ENCODE results near the gene COX19. TPM values are rescaled to one million over a fixed set of nuclear protein-coding genes. Genes with fewer than 3 reads are reported as not detected.

The COX19 gene
- polyA plus RNA-seq, 3 donors, result 7.4 to 15.0 (median 7.6) TPM

DNA sequence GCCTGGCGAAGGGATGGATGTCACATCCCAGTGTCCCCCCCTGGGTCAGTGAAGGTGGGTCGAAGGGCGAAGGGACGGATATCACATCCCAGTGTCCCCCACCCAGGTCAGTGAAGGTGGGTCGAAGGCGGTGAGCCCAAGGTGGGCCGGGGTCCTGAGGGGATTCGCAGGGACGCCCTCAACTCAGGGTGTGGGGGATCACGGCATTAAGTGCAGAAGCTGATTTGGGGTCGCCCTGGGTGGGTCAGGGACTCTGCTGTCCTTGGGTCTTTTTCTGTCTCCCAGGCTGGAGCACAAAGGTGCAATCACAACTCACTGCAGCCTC, 42.7 kb downstream of the COX19 start:
- H3K4me1 ChIP-seq (ENCODE audit: control insufficient read depth in 1 of 2, insufficient read depth in 2 of 2, low read length in 2 of 2), result peaks cover 54 to 57% of the 10 kb centered on the region in 2 donors
- no peaks in the 10 kb centered on the region for H3K9me3 ChIP-seq (replicated peaks in 1 of 2; ENCODE audit: control insufficient read depth in 1 of 2, insufficient read depth in 1 of 2, low read length in 2 of 2)
- peaks cover 60% of the 10 kb centered on the region for H3K79me2 ChIP-seq (ENCODE audit: insufficient read depth, low read length)
- H4K20me1 ChIP-seq (ENCODE audit: insufficient read depth, low read length), result peaks cover 42% of the 10 kb centered on the region
- H3K4me2 ChIP-seq (replicated peaks; ENCODE audit: extremely low read depth, low read length, poor library complexity, severe bottlenecking), result no peak overlapping the region
- H3K4me3 ChIP-seq (replicated peaks in 1 of 3; ENCODE audit: low read depth in 2 of 3, low read length in 3 of 3), result no peak overlapping the region
- intact Hi-C loops (cut with micrococcal nuclease), result no loop called here
- H3K36me3 ChIP-seq (replicated peaks in 1 of 2; ENCODE audit: control insufficient read depth in 1 of 2, insufficient read depth in 2 of 2, low read length in 2 of 2), result peaks cover 29 to 35% of the 10 kb centered on the region in 2 donors
- TF ChIP-seq, protein P1, sequence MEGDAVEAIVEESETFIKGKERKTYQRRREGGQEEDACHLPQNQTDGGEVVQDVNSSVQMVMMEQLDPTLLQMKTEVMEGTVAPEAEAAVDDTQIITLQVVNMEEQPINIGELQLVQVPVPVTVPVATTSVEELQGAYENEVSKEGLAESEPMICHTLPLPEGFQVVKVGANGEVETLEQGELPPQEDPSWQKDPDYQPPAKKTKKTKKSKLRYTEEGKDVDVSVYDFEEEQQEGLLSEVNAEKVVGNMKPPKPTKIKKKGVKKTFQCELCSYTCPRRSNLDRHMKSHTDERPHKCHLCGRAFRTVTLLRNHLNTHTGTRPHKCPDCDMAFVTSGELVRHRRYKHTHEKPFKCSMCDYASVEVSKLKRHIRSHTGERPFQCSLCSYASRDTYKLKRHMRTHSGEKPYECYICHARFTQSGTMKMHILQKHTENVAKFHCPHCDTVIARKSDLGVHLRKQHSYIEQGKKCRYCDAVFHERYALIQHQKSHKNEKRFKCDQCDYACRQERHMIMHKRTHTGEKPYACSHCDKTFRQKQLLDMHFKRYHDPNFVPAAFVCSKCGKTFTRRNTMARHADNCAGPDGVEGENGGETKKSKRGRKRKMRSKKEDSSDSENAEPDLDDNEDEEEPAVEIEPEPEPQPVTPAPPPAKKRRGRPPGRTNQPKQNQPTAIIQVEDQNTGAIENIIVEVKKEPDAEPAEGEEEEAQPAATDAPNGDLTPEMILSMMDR (IDR thresholded peaks at IDR 0.05), result no peak
- H3K27ac ChIP-seq (ENCODE audit: low read depth in 1 of 2, low read length in 2 of 2), result peak overlapping the region; percentile 96 to 98
- Mint-ChIP-seq H3K9me3 (peaks cover 0 to 2% (median 0%) of the 10 kb centered on the region in 7 donors), H3K36me3 (peaks cover 33 to 54% of the 10 kb centered on the region in 2 donors), H3K4me1 (peaks cover 56% of the 10 kb centered on the region), H3K27ac (peak overlapping the region; percentile 96 to 100 (median 99)), H3K4me3 (no peak overlapping the region), H3K27me3 (ENCODE audit: low read depth in 3 of 3) (peaks cover 0 to 6% (median 1%) of the 10 kb centered on the region in 3 donors)
- 88% methylated on average over 11 of the region's 11 CpGs for WGBS (ENCODE audit: insufficient coverage)
- DNase-seq, result no peak
- H2AFZ ChIP-seq (ENCODE audit: insufficient read depth, low read depth, low read length, poor library complexity, severe bottlenecking), result no peak overlapping the region
- peak overlapping the region; percentile 70 for H3K9ac ChIP-seq (ENCODE audit: insufficient read depth, low read length, poor library complexity, severe bottlenecking)
- no peaks in the 10 kb centered on the region for H3K27me3 ChIP-seq (ENCODE audit: control insufficient read depth in 2 of 2, insufficient read depth in 2 of 2, low read length in 2 of 2)

DNA sequence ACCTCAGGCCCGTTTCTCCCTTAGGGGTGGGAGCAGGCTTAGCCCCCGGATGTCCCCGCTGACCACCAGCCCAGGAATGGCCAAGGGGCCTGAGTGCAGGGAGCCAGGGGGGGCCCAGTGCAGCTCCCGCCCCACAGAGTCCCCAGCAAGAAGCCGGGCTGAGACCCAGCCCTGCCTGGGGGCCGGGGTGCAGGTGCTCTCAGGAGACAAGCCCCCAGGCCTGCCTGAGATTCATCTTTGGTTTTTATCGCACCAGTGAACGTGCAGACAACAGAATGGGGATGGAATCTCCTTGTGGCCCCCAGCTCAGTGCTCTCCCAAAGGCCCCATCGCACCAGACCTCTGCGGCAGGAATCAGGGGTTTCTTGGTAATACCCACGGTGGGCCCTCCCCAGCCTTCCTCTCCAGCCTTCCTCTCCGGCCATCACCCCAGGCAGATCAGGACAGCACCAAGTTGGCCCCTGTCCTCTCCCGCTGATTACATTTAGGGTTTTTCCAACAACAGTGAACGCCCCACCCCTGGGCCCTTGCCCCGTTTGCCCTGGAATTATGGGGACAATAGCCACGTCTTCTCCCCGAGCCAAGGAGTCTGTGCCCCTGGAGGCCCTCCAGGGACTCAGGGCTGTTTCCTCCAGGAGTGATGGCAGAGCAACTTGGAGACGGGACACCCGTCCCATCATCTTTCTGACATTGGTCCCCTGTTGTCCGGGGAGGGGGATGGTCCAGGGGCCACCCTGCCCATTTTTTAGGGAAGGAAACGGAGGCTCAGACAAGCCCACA, 43.3 kb downstream of the COX19 start:
- Histone ChIP-seq H3K36me3 (replicated peaks in 1 of 2; ENCODE audit: control insufficient read depth in 1 of 2, insufficient read depth in 2 of 2, low read length in 2 of 2) (peaks cover 31 to 35% of the 10 kb centered on the region in 2 donors), H3K27me3 (ENCODE audit: control insufficient read depth in 2 of 2, insufficient read depth in 2 of 2, low read length in 2 of 2) (no peaks in the 10 kb centered on the region), H3K9ac (ENCODE audit: insufficient read depth, low read length, poor library complexity, severe bottlenecking) (peak overlapping the region; percentile 70), H3K4me2 (replicated peaks; ENCODE audit: extremely low read depth, low read length, poor library complexity, severe bottlenecking) (peak overlapping the region; percentile 45), H3K4me3 (replicated peaks in 1 of 3; ENCODE audit: low read depth in 2 of 3, low read length in 3 of 3) (peak overlapping the region in 1 of 3 experiments; percentile 47), H3K27ac (ENCODE audit: low read depth in 1 of 2, low read length in 2 of 2) (peak overlapping the region; percentile 96 to 98), H2AFZ (ENCODE audit: insufficient read depth, low read depth, low read length, poor library complexity, severe bottlenecking) (no peak overlapping the region), H3K79me2 (ENCODE audit: insufficient read depth, low read length) (peaks cover 64% of the 10 kb centered on the region), H3K9me3 (replicated peaks in 1 of 2; ENCODE audit: control insufficient read depth in 1 of 2, insufficient read depth in 1 of 2, low read length in 2 of 2) (no peaks in the 10 kb centered on the region), H3K4me1 (ENCODE audit: control insufficient read depth in 1 of 2, insufficient read depth in 2 of 2, low read length in 2 of 2) (peaks cover 60 to 63% of the 10 kb centered on the region in 2 donors), H4K20me1 (ENCODE audit: insufficient read depth, low read length) (peaks cover 41% of the 10 kb centered on the region)
- Mint-ChIP-seq H3K27ac (peak overlapping the region; percentile 96 to 100 (median 99)), H3K27me3 (ENCODE audit: low read depth in 3 of 3) (peaks cover 0 to 6% (median 1%) of the 10 kb centered on the region in 3 donors), H3K9me3 (peaks cover 0 to 2% (median 0%) of the 10 kb centered on the region in 7 donors), H3K36me3 (peaks cover 37 to 58% of the 10 kb centered on the region in 2 donors), H3K4me3 (peak overlapping the region in 1 of 2 donors; percentile 47), H3K4me1 (peaks cover 61% of the 10 kb centered on the region)
- WGBS (ENCODE audit: insufficient coverage), result 71% methylated on average over 16 of the region's 21 CpGs
- intact Hi-C loops (cut with micrococcal nuclease), result no loop called here
- no peak for DNase-seq
- TF ChIP-seq, protein P1 (IDR thresholded peaks at IDR 0.05), result no peak

Measured in CD14-positive monocyte (primary cell).